NCI-H128 (cell line): ENCODE results near the gene GPR183.

Source experiments
- DNase-seq: peaks from one replicate; lab custom pipeline; 2025; ENCODE audit not compliant: unreplicated experiment; lab: John Stamatoyannopoulos, UW

The GPR183 gene

DNA sequence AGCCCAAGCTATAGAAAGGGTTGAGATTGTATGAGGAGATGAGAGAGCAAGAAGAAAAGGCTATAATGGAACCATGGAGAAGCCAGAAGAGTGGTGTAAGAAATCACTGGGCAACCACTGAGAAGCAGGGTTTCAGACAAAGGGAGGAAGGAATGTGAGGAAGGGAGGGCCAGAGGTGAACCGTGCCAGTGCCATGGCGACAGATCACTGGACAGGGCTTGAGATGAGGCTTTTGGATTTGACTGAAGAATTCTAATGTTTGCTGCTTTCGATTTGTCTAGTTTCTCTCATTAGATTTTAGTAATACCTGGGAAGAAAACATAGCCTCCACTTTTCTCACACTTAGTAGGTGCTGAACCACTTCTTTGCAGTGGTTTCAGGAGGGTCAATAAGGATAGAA lies 6.3 kb upstream of the GPR183 start:
- no peak for DNase-seq

DNA sequence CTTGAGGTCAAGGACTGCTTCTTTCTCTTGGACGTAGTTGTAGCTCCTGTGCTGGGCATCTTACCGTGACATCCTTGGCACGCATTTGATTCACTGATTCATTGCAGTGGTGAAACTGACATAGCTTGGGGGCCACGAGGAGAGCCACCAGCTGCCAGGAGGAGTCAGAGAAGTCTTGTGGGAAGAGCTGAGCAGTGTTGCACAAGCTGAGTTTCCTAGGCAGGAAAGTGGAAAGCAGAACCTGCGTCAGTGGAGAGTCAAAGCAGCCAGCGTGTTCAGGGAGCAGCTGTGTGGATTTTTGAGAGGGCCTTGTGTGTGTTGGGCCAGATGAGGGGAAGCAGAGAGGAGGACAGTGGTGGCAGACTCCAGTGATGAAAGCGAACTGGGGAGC lies 5.3 kb upstream of the GPR183 start:
- no peak for DNase-seq

DNA sequence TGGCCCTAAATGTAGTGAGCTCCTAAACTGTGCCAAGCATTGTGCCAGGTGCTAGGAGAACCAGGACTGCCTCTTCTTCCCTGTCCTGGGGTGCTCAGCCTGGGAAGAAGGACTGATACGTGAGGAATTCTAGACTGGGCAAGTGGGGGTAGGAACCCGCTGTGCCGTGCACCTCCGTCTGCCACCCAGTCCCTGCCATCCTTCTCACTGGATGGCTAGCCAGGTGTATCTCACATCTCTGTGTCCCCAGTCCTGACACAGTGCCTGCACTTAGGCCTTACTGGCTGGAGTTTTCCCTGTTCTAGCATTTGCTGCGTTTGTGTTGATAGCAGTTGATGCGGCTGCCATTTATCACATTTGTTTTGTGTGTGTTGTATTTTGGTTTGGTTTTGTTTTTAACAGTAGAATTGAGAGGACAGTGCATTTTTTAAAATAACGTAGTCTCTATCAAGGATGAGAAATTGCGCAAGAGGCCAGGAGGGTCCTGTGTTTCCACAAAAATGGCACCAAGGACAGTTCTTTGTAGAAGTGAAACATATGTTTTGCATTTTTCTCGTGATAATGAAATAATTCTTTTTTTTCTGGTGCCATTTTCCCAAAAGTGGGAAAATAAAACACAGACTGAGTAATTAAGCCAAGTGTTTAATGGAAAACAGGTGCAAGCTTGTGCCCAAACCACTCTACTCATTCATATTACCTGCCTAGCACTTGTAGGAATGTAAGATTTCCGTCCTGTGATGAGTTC lies 4.7 kb upstream of the GPR183 start:
- DNase-seq, result no peak

DNA sequence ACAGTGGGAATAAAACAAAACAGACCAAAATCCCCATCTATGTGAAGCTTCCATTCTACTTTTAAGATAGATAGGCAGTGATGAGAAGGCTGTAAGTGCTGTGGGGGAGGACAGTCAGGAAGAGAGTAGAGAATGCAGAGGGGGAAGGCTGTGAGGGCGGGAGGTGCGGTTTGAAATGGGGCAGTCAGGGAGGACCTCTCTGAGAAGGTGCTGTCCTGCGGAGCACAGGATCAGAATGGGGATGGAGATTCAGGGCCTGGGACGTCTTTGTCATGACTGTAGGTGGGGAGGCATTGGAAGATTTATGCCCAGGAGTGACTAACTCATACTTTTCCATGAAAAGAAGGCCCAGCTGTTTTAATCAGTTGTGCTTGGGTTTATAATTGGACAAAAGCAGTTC lies 3.9 kb upstream of the GPR183 start:
- no peak for DNase-seq

DNA sequence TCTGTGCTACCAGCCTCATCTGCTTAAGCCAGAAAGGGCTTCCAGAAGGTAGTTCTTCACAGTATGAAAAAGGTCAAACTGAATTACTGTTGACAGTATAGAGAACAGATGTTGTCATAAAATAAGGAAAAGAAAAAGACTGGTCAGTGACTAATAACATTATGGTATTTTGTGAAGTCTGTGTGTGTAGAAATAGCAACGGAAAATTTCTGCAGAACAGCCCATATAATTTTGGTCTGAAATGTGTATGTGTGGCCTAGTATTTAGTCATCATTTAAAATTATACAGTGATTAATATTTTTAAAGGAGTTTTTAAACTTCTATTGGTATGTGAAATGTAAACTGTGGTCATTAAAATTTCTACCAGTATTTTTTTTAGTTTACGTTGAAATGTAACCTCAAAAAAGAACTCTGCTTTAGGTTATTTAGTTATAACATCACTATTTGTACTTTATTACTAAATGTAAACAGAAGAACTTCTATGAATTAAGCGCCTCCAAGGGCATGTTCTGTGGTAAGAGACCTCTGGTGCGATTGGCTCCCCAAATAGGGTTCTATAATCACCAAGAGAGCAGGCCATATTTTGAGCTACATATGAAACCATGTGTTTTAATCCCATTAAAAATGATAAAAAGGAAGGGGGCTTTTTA lies 3.3 kb upstream of the GPR183 start:
- DNase-seq, result no peak

DNA sequence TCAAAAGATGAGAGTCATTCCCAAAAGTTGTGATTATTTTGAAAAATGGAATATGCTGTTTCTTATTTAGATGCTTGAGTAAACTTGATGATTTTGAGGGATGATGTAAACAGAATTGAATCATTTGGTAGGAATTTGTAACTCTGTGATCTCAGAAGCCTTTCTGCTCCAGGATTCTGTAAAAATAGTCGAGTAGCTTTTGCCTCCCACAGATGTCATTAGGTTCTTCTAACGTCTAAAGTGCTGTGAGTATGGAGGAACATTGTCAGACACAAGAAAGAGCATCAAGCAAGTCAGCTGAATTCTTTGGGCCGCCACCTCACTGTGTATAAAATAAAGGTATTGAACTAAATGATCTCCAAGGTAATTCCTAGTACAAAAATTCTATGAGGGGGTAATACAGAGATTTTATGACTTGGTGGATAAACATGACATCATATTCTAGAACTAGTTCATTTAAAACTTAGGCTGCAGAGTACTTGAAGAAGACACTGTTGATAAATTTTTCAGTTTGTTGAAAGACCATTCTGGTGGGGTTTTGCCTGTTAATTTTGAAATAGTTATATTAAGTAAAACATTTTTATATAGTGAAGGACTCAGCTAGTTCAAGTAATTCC lies 1.4 kb upstream of the GPR183 start:
- DNase-seq, result no peak

DNA sequence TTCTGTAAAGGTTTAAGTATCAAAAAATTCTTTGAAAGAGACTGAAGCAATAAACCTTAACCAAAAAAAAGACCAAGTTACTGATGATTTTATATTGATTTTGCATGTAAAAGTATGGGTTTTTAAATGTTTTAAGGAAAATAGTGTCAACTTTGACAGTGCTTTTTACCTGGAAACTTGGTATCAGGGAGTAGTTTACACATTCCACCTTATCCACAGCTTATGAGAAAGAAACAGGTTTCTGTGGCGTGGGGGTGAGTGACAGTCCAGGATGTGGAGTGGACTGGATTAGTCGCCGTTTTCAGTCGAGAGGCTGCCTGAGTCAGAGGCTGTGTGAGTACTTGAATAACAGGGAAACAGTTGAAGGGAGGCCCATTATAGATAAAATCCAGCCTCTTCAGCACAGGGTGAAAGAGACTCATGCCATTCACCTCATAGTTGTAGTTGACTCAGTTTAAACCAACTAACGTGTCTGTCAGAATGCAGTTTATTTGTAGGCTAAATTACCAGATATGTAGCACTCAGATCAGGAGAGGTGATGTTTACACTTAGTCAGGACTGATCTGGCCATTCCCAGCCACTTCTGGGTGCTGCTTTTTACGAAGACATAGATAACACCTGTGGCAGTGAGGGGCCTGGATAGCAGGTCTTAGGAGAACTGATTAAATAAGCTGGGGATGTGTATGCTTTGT lies 595 bp upstream of the GPR183 start:
- DNase-seq, result no peak

DNA sequence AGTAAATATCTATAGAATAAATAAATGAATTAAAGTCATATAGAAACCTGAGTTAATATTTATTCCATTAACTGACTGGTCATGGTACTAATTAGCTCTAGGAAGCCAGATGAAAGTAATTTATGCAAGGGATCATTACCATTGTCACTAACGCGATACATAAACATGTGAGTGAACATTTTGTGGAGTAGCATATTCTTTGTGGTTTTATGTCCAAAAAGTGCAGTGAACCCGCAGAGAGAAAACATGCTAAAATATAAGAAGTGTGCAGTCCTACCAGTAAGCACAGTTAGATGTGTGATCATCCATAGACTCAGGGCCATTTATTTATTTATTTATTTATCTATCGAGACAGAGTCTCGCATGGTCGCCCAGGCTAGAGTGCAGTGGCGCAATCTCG lies 1.6 kb downstream of the GPR183 start:
- no peak for DNase-seq

DNA sequence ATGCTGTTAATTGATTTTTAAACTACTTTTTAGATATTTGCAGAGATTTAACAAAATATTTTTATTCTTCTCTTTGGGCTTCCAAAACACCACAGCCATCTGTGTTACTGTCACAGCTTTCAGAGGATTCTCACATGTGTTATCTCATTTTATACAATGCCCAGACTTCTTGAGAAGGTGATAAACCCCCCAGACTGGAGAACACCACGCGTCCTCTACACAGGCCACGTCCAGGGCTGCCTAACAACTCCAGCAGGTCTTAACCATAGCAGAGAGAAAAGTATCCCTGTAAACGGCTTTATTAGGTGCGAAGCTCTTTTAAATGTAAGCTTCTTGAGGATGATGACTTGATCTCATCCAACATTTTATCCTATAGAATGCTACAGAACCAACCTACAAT lies 2.0 kb downstream of the GPR183 start:
- no peak for DNase-seq

DNA sequence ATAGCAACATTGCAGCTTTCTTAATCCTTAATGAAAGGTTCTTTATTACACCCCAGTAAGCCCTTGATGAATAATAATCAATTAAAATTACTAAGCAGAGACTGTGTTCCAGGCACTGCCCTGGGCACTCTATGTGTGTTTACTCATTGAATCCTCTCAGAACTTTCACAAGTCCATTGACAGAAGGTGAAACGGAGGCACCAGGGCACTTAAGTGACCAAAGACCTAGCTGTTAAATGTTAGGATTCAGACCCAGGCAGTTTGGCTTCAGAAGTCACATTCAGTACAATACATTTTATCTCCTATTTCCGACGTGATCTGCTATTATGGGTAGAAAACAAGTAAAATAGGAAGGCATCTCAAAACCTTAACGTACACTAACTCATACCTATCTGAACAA lies 2.7 kb downstream of the GPR183 start:
- no peak for DNase-seq

DNA sequence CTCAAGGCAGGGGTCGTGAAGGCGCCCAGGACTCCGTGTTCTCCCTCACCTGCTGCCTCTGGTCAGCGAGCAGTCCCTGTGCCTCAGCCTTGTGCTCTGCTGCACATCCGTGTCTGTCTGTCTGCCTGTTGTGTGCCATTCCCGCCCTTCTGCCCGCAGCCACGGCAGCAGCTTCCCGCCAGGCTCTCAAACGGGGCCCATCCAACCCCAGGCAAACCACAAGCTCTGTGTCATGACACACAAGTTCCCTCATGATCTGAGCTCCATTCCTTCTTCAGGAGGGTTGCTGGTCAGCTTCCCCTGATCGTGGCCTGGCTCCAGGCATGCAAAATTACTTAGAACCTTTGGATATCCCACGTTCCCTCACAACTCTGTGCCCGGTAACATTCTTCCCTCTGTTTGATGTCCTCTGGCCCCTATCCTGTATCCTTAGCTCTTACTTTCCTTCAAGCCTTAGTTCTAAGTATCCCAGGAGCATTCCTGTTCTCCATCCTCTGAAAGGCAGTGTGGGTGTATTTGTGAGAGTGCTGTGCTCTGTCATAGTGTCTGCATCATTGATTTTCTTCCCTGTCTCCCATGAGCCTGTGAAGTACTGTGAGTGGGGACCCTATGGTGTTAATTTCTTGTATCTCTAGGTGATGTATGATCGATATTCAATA lies 3.2 kb downstream of the GPR183 start:
- no peak for DNase-seq

DNA sequence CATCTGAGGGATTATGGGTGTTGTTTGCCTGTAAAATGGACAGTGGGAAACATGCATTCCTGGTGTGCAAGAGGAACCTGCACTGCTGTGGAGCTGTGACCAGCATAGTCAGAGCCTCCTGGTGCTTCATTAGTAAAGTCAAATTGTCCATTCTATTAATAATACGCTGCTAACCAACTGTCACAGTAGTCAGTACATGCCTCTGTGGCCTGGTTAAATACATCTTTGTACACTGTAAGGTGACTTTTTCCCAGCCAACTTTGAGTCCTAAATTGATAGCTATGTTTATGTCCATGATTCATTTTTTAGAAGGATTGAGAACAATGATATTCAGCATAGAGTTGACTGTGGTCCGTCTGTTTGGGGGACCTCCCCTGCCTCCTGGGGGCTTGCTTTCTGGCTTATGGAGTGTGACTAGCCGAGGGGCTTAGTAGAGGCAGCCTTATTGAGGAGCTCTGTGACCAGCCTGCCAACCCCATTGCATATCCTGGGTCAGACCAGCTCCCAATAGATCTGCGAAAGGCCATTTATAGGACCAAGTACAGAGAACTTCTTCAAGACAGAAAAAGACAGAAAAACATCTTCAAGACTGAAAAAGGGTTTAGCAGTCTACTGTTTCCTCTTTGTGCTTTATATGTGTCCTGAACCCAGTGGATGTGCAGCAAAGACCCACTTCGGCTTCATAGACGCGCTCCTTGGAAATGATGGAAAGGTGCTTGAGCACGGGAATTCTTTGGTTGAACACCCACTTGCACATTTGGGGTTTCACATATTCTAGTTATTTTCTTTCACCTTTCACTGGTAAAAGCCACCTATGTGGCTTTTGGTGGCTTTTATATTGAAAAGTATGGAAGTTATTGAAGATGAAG lies 4.3 kb downstream of the GPR183 start:
- no peak for DNase-seq

DNA sequence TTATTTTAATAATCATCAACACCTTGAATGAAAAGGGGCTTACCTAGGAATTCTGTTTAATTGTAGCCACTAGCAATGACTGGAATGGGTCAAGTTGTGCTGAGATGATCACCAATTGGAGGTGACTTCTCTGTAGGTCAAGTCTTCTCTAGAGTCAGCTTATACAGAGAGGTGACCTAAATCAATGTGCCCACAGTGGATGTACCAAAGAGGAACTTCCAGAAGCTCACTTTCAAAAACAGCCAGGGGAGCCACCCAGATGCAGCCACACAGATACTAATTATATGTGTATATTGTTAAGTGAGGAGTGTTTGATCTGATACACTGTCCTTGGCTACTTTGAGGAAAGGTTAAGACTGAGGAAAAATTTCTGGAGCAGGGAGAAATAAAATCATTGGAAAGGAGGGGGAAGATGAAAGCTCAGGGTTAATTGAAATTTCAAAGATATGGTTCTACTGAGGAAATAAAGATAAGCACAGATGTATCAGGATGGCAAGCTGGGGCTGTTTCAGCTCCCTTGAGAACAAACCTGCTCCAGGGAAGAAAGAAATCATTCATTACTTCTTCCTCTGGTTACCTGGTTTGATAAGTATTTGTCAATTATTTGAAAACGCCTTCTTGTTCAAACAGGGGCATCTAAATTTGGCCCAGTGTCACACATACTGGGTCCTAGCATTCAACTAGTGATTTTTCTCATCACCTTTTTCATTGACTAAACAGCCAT lies 5.1 kb downstream of the GPR183 start:
- DNase-seq, result no peak

DNA sequence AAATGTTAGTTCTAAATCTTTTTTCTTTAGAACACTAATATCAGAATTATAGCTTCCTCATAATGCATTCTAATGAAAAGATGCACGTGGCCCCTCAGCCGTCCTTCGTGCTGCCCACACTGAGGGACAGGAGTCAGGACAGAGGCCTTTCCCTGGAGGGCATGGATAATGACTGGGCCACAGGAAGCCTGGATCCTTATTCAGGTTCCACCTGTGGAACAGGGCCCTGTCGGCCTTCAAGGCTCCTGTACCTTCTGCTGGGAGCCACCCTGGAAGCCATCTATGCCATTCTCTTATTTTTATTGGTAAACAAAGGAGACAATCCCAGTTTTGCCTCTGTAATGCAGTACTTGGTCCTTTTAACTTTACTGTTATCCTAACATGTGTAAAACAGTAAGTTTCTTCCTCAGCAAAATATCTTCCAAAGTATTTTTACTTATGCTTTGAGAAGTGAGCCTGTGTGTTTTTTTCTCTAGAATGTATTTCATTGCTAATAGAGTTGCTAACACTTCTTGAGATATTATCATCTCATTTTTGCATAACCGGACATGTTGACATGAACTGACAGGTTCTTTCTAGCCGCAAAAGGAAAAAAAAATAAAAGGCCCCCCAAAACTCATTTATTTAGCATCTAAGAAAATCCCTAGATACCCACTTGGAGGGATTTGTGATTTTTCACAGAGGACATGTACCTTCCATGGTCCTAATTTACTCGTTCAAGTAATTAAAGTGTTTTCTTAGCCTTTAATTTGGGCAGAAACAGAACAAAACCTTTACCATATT lies 6.0 kb downstream of the GPR183 start:
- no peak for DNase-seq

DNA sequence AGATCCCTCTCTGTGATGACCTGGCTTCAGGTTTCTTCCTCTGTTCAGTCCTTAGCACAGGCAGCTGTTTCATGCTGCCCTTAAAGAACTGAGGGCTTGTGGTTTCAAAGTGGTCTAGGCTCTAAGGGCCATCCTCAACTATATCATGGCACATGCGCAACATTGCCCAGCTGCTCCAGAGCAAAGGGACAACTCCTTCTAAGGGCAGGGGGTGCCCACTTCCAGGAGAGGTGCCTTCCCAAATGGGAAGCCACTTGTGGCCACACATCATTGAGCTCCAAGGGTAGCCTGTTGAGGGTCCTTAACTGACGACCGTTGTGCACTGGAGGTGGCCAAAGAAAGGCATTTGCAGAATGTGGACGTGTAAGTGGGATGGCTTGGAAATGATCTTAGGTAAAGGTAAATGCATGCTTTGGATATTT lies 7.3 kb downstream of the GPR183 start:
- no peak for DNase-seq

DNA sequence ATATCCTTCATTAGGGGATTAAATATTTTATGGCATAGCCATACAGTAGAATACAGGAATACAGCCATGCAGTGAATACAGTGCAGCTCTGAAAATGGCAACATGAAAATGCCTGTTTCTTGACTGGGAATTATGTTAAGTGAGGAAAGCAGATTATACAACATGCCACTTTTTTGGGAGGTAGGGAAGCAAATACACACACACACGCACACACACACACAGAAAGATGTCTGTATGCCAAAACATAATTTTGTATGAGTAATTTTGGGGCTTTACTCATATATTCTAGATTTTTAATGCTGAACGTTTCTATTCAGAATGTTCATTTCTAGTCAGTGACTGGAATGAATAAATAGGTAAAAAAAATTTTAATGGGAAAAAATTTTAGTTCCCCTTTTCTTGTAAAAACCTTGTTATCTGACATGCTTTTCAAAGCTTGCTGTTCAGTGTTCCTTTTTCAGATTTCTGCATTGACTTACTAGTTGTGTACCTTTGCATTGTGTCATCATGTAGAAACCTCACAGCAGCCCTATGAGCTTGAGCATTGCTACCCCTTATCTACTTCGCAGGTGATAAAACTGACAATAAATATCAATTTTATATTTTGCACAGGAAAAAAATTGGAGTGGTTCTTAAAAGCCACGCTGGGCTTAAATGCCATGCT lies 7.8 kb downstream of the GPR183 start:
- DNase-seq, result no peak

DNA sequence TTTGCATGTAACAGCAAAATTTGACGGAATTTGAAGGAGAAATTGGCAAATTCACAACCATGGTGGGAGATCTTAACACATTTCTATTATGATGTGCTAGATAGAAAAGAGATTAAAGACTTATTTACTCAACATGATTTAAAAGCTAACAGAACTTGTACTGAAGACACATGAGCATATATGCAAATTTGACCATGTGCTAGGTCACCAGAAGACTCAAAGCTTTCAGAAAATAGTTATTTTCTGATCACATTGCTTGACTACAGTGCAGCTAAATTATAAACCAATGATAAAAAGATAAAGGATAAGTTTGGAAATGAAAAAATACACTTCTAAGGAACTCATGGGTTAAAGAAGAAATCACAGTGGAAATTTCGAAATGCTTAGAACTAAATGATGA lies 9.1 kb downstream of the GPR183 start:
- DNase-seq, result no peak

DNA sequence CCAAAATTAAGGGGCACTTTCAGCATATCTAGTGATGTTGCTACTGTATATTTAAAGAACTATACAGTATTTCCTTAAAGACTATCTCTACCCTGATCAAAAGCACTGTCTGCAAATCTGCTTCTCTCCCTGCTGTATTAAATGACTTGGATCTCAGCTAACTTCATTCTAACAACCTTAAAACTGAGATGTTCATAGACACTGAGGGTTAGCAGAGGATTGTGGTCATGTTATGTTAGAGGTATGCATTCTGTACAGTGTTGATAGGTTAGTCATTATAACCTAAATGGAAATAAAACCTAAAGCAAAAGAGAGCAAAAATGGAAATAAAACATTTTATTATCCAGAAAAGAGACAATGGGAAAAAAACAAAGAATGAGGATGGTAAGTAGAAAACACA lies 9.9 kb downstream of the GPR183 start:
- no peak for DNase-seq

DNA sequence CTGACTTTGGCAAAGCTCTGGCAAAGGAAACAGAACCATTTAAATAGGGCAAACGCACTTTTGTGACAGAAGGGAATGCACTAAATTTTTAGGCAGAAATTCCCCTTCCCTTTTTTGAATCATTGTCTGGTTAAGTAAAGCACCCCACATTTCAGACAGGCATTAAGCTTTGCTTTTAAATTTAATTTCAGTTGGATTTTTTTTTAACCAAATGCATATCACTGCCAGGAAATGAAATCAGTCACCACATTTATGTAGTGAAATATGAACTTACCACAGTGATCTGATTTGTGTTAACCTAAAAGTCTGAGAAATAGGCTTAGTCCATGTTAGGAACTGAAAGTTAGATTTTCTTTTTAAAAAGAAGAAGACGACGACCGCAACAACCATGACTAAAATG lies 10.8 kb downstream of the GPR183 start:
- no peak for DNase-seq
